KMS-11 (cell line): ENCODE results near the gene TMEM131.
A peak's percentile ranks its signal among the peaks of the same experiment; 100 is the strongest.
"Not testable (repeated sequence)": the region's sequence is repeated elsewhere in the genome, so short reads cannot be mapped to it uniquely, and the experiment has no call there.

Experiments used
- H2AFZ ChIP-seq: fragments of 200-600 bp; sonication (generic); 2 replicates; pipeline ENCODE4 v1.6.1; 2016; ENCODE audit warnings: antibody characterized with exemption, mixed run types, low read depth
- H3K27ac ChIP-seq: fragments of 200-600 bp; sonication (generic); 2 replicates; pipeline ENCODE4 v1.6.1; 2016; ENCODE audit warnings: mild to moderate bottlenecking, mixed run types
- H3K27me3 ChIP-seq: fragments of 200-600 bp; sonication (generic); 2 replicates; pipeline ENCODE4 v1.6.1; 2017; ENCODE audit warnings: mild to moderate bottlenecking, low read depth, mixed run types, moderate library complexity; ENCODE audit not compliant: insufficient read depth
- H3K36me3 ChIP-seq: fragments of 200-600 bp; sonication (generic); 2 replicates; pipeline ENCODE4 v1.6.1; 2017; ENCODE audit warnings: mild to moderate bottlenecking, mixed run types; ENCODE audit not compliant: insufficient read depth
- H3K4me1 ChIP-seq: fragments of 200-600 bp; sonication (generic); 2 replicates; pipeline ENCODE4 v1.6.1; 2016; ENCODE audit warnings: mild to moderate bottlenecking, low read depth, mixed run types; ENCODE audit not compliant: poor library complexity, severe bottlenecking
- H3K4me2 ChIP-seq: fragments of 200-600 bp; sonication (generic); 2 replicates; pipeline ENCODE4 v1.7.0; 2016; ENCODE audit warnings: mild to moderate bottlenecking, mixed run types
- H3K4me3 ChIP-seq: fragments of 200-600 bp; sonication (generic); IDR thresholded peaks from 2 replicates; pipeline ENCODE4 v1.6.1; 2017; ENCODE audit warnings: low read depth, low read length, mixed read lengths; ENCODE audit not compliant: insufficient read depth
- H3K79me2 ChIP-seq: fragments of 200-600 bp; sonication (generic); 2 replicates; pipeline ENCODE4 v1.6.1; 2016; ENCODE audit warnings: low read depth, mixed run types; ENCODE audit not compliant: insufficient read depth
- H3K9ac ChIP-seq: fragments of 200-600 bp; sonication (generic); 2 replicates; pipeline ENCODE4 v1.6.1; 2016; ENCODE audit warnings: mild to moderate bottlenecking, mixed run types
- H4K20me1 ChIP-seq: fragments of 200-600 bp; sonication (generic); 2 replicates; pipeline ENCODE4 v1.6.1; 2016; ENCODE audit warnings: mild to moderate bottlenecking, mixed run types; ENCODE audit not compliant: insufficient read depth
- CTCF ChIP-seq: fragments of 200-600 bp; sonication (generic); conservative IDR thresholded peaks from 2 replicates; pipeline ENCODE4 v1.6.1; 2017; ENCODE audit warnings: low read depth, mild to moderate bottlenecking, antibody characterized with exemption, low read length, moderate library complexity, mixed read lengths

Gene TMEM131

DNA sequence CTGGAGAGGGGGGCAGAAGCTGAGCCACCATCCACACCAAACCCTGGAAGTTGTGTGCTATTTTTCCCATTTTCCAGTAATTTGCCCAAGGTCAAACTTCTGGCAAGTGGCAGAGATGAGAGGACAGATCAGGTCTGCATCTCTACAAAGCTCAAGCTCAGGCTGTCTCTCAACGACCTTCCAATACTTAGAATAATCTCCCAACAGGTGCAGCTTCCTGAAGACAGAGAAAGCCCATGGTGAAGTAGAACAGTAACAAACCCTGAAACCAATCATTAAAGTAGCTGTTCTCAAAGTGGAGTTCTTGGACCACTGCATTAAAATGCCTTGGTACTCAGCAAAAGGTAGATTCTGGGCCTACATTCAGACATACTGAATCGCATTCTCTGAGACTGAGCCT lies 37.6 kb downstream of the TMEM131 start:
- Histone ChIP-seq H3K4me2 (peak overlapping the region; percentile 45), H3K27me3 (no peaks in the 10 kb centered on the region), H3K79me2 (peaks cover 38% of the 10 kb centered on the region; the same call in 1 of the 2 replicates), H3K9ac (no peak overlapping the region; the same call in 1 of the 2 replicates), H2AFZ (no peak overlapping the region), H3K36me3 (no peaks in the 10 kb centered on the region), H3K27ac (peak overlapping the region; percentile 31; the same call in 1 of the 2 replicates), H3K4me3 (peak overlapping the region; percentile 23), H3K4me1 (peaks cover 59% of the 10 kb centered on the region), H4K20me1 (0 out of 2 replicates have a peak, but pooled peaks cover under 1% of the 10 kb centered on the region)
- TF ChIP-seq CTCF, result no peak

DNA sequence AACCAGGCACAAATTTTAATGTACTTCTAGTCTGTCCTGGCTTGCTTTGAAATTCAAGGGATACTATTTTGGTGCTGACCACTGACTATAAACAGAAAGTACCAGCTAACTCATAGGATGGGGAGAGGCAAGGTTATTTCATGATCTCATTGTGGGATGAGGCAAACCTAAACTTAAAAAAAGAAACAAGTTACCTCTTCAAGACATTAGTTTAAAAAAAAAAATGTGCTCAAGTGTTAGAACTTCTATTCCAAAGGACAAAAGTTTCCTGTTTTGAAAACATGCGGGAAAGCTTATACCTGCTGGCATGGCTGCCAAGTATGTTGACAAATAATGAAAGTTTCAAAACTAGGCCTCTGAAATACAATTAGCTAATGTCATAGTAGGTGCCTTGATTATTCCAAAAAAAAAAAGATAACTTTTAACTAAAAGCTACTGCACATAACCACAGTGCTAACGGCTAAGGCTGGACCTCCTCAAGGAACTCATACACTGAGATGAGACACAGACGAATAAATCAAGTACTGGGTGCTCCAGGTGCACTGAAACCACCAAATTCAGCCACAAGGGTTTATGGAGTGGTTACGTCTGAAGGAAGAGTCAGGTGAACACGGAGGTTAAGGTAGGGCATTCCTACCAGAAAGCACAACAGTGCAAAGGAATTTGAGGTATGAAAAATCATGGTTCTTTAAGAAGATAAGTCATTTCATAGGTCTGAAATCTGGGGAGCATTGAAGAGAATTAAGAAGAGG lies 38.1 kb downstream of the TMEM131 start:
- H3K4me1 ChIP-seq, result peaks cover 53% of the 10 kb centered on the region
- TF ChIP-seq CTCF, result no peak
- H3K79me2 ChIP-seq, result peaks cover 44% of the 10 kb centered on the region; the same call in 1 of the 2 replicates
- H4K20me1 ChIP-seq, result peaks cover 6% of the 10 kb centered on the region; the same call in 1 of the 2 replicates
- peak overlapping the region; percentile 31 for H3K27ac ChIP-seq
- no peak overlapping the region; the same call in 1 of the 2 replicates for H3K9ac ChIP-seq
- no peaks in the 10 kb centered on the region for H3K36me3 ChIP-seq
- peak overlapping the region; percentile 45 for H3K4me2 ChIP-seq
- H3K4me3 ChIP-seq, result peak overlapping the region; percentile 23
- no peak overlapping the region for H2AFZ ChIP-seq
- H3K27me3 ChIP-seq, result no peaks in the 10 kb centered on the region

DNA sequence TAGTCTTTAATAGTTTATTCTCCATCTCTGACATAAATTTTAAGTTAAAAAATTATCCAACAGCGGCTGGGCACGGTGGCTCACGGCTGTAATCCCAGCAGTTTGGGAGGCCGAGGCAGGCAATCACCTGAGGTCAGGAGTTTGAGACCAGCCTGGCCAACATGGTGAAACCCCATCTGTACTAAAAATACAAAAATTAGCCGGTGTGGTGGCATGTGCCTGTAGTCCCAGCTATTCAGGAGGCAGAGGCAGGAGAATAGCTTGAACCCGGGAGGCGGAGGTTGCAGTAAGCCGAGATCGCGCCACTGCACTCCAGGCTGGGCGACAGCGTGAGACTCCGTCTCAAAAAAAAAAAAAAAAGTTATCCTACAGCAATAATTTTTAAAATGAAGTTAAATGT lies 39.0 kb downstream of the TMEM131 start:
- H3K4me3 ChIP-seq, H3K27me3 ChIP-seq, H3K27ac ChIP-seq, H3K36me3 ChIP-seq, H2AFZ ChIP-seq, H3K9ac ChIP-seq, H4K20me1 ChIP-seq: not testable (repeated sequence)
- Histone ChIP-seq H3K4me1 (peaks cover 52% of the 10 kb centered on the region), H3K4me2 (peak overlapping the region; percentile 45), H3K79me2 (peaks cover 49% of the 10 kb centered on the region; the same call in 1 of the 2 replicates)

GRCh38 chr2:97953853-97954252 lies 41.9 kb downstream of the TMEM131 start:
- Histone ChIP-seq H2AFZ (no peak overlapping the region), H4K20me1 (peaks cover 6% of the 10 kb centered on the region; the same call in 1 of the 2 replicates), H3K79me2 (peaks cover 55% of the 10 kb centered on the region; the same call in 1 of the 2 replicates), H3K36me3 (no peaks in the 10 kb centered on the region), H3K27ac (no peak overlapping the region), H3K9ac (no peak overlapping the region), H3K4me3 (no peak overlapping the region), H3K27me3 (no peaks in the 10 kb centered on the region), H3K4me1 (peaks cover 43% of the 10 kb centered on the region), H3K4me2 (no peak overlapping the region)
- no peak for TF ChIP-seq CTCF

DNA sequence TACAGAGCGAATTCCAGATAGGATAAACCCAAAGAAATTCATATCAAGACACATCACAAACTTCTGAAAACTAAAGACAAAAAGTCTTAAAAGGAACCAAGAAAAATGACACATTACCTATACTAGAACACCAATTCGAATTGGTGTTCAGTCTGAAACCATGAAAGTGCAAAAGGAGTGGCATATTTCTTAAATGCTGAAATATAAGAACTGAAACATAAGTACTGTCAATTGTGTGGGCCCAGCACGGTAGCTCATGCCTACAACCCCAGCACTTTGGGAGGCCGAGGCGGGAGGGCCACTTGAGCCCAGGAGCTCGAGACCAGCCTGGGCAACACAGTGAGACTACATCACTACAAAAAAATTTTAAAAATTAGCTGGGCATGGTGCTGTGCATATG lies 43.4 kb downstream of the TMEM131 start:
- Histone ChIP-seq H3K27me3 (no peaks in the 10 kb centered on the region), H3K4me1 (peaks cover 28% of the 10 kb centered on the region), H3K36me3 (no peaks in the 10 kb centered on the region), H2AFZ (no peak overlapping the region), H3K4me3 (no peak overlapping the region), H3K4me2 (no peak overlapping the region), H3K79me2 (peaks cover 55% of the 10 kb centered on the region; the same call in 1 of the 2 replicates), H3K9ac (no peak overlapping the region), H4K20me1 (peaks cover 6% of the 10 kb centered on the region; the same call in 1 of the 2 replicates), H3K27ac (no peak overlapping the region)
- no peak for TF ChIP-seq CTCF
